ENCODE measurements around the gene ATP11C.
"Not testable (repeated sequence)": the region's sequence is repeated elsewhere in the genome, so short reads cannot be mapped to it uniquely, and the experiment has no call there.

The ATP11C gene

DNA sequence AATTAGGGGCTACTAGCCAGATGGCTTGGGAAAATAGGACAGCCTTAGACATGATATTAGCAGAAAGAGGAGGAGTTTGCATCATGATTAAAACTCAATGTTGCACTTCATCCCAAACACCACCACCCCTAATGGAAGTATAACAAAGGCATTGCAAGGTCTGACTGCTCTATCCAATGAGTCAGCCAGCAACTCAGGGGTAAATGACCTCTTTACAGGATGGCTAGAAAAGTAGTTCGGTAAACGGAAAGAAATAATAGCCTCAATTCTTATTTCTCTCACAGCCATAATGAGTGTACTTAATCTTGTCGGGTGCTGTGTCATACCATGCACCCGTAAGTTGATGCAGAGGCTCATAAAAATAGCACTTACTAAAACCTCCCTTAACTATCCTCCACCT, 76.0 kb downstream of the ATP11C start:
- DNase-seq (ENCODE audit: low read depth), result not testable (repeated sequence)

DNA sequence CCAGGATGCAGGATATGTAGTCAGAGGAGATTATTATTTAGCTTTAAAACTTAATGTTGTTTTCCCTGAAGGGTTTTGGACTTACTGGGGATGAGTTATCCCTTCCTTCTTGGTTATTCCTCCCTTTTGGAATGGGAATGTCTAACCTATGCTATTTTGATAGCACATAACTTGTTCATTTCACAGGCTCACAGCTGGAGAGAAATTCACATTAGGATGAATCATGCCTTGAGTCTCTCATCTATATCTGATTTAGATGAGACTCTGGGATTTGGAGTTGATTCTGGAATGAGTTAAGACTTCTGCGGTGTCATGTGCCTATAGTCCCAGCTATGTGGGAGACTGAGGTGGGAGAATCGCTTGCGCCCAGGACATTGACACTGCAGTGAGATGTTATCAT, 81.1 kb downstream of the ATP11C start:
- no peak for DNase-seq (ENCODE audit: low read depth)

DNA sequence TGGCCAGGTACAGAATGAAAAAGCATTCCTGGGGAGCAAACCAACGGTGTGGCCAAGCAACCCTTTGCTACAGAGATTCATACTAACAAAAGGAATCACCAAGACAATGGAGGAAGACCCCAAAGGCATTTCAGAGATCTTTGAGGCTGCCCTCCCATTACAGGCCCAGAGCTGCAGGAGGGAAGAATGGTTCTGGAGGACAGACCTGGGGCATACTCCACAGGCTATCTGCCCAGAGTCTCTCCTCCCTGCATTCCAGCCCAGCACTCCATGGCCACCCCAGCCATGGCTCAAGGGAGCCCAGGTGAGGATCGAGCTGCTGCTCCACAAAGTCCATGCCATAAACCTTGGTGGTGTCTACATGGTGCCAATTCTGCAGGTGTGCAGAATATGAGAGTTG, 81.9 kb downstream of the ATP11C start:
- DNase-seq (ENCODE audit: low read depth), result no peak

DNA sequence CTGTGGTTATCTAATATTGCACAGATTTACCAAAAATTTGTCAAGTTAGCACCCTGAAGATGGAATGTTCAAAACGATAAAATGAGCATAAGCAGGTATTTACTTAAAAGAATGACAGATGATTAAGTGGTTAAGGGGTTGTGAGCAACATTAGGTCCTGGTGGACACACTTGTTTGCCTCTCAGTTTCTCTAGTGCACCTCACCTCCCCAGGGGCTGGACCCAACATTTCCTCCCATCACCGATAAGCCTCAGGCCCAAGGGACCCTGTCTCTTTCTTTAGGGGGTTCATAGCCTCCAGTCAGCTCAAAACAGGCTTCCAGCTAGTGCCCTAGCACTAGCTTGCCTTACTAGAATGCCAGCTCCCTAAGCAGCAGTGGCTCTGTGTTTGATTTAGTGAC, 88.0 kb downstream of the ATP11C start:
- no peak for DNase-seq (ENCODE audit: low read depth)

DNA sequence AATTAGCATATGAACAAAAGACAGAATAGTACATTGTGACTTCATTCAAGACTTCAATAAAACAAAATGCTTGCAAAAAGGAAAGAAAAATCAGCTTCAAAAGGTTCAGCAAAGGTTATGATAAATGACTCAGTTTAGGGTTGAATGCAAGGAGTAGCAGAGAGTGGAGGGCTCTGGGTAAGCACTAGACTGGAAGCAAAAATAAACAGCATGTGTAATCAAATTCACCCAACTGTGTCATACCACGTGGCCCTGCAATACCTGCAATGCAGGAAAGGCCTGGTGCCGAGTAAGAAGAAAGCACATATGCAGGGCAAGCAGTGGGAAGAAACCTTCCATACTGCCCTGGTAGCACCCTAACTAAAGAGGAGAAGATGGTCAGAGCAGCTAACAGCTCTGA, 88.7 kb downstream of the ATP11C start:
- no peak for DNase-seq (ENCODE audit: low read depth)

DNA sequence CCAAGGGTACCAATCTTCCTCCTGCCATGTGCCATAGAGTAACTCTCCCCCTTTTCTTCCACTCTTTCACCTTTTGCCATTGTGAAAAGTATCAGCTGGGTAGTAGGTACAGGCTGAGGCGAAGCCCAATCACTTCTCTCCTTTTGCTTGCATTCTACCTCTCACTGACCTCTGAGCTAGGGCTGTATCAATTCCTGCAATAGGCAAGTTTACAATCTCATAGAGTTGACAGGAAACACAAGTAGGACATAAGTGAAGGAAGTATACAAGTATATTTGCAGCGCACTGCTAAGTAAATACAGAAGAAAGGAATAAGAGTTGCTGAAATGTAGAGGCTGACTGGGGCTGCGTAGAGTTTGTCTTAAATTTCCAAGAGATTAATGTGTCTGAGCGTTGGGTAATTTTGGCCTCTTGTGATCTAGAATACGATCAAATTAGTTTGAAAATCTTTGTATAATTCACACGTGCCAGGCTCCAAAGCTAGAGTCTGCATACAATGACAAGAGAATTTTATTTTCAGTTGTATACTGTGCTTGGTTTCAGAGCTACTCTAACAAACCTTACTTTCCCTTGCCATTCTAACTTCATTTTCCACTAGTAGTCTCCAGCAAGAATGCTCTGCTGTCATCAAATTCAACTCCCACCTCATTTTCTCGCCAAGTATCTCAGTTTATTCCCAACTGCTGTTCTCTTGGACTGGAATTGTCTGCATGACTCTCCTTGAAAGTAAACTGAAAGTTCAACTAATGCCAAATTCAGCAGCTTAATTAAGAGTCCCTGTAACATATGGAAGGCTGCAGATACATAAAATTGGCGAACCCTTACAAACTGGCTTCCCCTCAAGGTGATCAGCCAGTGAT, 90.3 kb downstream of the ATP11C start:
- DNase-seq (ENCODE audit: low read depth), result no peak

DNA sequence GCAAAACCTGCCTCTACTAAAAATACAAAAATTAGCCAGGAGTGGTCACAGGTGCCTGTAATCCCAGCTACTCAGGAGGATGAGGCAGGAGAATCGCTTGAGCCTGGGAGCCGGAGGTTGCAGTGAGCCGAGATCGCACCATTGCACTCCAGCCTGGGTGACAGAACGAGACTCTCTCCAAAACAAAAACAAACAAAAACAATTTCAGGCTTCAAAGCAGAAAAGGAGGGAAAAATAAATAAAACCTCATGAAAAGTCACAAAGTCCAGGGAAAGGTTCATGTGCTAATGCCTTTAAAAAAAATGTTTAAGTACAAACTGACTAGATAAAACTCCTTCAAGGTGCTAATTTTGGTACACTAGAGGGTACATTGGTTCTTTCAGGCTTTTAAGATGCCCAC, 96.5 kb downstream of the ATP11C start:
- not testable (repeated sequence) for DNase-seq (ENCODE audit: low read depth)

DNA sequence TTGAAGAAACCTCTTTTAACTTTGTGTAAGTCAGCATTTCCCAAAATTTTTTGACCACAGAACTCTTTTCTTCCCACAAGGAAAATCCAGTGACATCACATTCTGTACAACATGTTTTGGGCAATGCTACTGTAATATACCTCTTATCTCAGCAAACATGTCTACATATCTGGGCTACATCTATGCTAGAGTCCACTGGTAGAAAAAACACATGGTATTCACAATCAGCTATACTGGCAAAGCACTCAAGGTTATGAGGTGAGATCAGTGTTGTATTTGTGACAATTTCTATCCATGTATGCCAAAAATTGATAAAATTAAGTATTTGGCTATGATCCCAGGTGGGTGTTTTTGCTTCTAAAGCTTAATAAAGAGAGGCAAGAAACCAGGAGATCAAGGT, 98.0 kb downstream of the ATP11C start:
- no peak for DNase-seq (ENCODE audit: low read depth)

DNA sequence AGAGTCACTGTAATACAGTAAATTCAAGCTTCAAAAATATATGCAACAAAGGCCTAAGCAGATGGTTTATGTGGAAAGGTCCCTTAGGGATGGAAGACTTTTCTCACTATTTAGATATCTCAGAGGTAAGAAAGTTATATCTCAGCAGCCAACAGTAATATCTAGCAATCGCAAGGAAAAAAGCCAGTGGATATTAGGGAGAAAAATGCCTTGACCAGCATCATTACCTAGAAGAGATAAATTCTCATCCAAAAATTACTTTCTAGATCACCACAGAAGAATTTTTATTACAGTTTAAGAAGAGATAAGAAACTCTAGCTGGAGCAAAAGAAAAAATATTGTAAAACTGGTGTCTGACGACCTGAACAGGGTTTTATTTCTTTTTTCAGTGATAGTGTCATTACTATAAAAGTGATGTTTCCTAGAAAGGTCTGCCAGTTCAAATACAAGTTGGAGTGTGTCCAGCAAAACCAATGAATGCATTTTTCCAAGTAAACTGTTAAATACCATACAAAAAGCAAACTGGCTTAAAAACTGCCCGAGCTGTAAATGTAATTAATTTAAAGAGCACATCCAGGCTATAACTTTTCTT, 100.0 kb downstream of the ATP11C start:
- no peak for DNase-seq (ENCODE audit: low read depth)

DNA sequence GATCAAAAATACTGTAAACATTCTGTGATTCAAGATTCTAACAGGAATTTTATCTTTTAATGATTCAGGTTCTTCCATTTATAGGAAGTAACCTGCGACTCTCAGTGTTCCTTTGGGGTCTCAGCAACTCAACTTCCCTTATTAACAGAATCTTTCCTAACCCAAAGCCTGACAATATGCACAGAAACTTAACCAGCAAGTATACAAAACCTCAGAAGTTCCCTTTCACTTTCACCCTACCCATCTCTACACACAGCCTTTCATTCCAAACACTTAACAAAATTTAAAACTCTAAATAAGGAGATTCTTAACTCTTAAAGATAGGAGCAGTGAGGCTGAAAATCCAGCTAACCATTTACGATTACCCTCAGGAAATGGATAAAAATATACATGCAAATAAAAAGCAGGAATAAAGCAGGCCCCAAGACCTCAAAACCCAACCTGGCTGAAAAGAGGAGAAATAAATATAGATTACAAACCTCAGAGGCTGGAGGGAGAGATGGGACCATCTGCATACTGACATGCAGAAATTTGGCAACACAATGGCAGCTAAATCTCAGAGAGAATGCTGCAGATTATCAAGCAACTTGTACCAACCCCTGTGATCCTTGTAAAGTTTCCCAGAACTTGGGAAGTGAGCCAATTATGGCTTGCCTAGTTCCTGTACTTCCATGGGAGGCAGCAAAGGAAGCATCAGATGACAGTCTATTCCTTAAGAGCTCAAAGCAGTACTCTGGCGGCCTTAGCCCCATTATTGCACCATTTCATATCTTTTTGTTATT, 101.0 kb downstream of the ATP11C start:
- no peak for DNase-seq (ENCODE audit: low read depth)

DNA sequence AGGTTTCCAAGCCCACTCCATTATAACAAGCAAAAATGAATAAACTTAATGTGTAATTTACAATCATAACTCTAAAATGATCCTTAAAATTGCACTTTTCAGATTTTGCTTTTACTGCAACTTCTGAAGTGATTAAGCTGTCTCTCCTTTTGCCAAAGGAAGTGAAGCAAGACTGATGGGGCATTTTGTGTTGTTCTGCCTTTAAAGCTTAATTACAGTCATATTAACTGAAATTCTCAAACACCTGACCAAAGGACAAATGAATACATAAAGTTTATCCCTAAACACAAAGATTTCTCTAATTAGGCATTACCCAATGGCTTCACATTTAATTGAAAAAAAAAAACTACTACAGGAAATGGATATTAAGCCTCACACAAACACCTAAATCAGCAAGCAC, 101.8 kb downstream of the ATP11C start:
- no peak for DNase-seq (ENCODE audit: low read depth)

DNA sequence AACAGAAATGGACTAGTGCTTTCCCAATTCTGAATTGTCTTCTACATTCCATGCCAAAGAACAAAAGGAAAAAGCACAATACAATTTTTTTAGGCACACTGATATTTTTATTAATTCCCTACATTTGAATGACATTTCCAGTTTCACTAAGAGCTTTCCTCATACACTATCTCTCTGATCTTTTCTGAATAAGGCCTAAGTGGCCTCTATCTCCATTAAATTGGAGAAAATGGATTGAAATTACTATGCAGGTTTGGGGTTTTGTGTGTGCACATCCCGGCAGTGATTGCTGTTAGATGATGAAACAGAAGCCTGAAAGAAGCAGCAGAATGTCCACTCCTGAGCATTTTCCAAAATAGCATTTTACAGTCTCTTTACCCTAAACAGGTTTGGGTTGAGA, 104.0 kb downstream of the ATP11C start:
- no peak for DNase-seq (ENCODE audit: low read depth)

DNA sequence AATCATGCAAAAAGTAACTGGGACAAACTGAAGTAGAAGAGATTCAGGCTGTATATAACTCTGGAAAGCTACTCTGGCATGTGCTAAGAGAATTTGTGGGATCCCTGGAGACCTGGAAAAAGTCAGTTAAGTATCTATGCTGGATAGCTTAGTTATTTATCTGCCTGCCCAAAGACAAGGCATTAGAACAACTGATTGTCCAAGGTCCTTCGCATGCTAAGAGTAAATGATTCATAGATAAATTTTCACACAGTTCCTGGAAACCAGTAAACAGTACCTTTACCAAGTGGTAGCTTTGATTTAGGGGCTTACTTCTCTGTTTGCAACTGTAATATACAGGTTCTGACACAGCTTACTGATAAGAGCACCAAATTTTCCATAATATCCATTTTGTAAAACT, 104.8 kb downstream of the ATP11C start:
- DNase-seq (ENCODE audit: low read depth), result no peak

DNA sequence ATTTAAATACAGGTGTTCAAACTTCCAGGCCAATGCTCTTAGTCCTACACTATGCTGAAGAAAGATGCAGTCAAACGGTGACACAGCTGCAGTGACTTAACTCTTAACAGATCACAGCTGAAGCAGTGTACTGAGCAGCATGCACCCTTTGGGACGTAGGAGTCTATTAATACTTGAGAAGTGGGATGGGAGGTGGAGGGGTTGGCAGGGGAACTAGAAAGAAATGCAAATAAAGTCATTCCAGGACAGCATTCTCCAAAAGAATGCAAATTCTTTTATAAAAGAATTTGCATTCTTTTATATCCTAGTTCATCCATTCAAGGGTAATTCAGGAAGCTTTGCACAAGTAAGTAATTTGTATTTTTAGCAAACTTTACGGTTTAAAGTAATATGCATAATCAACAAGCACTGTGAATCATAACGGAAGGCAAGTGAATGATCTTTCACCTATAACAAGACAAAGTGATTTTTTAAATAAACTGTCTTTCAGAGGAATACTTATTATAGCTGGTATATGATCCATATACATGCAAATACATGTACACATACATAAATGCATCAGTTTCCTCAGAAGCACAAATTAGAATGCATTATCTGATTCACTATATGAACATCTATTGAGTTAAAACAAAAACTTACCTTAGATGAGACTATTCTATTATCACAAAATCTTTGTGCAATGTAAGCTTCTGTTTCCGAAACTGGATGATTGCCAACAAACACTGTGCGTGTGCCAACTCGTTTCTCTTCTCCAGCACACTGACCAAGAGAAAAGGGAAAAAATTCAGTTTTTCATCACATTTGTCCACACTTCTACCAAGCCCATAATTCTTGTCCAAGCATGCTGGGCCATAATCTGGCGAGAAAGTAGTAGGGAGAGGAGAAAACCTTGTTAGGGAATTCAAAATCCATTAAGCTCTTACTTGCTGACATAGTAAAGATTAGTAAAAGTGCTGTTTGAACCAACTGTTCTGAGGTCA, 106.5 kb downstream of the ATP11C start:
- DNase-seq (ENCODE audit: low read depth), result no peak

DNA sequence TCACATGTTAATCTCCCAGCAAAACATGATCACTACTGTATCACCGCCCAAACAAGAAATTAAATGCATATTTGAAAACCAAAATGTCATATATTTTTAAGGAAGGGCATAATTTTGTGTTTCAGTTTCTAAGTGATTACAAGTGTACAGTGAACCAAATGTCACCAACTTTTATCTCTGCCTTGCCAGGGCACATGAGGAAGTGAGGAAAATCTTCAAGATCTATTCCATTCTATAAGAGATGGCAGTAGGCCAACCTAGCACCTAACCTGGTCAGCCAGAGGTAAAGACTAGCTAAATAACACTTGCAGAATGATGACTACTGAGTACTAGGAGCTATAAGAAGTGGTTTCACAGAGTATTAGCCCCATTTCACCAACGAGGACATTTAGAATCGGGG, 107.2 kb downstream of the ATP11C start:
- no peak for DNase-seq (ENCODE audit: low read depth)

DNA sequence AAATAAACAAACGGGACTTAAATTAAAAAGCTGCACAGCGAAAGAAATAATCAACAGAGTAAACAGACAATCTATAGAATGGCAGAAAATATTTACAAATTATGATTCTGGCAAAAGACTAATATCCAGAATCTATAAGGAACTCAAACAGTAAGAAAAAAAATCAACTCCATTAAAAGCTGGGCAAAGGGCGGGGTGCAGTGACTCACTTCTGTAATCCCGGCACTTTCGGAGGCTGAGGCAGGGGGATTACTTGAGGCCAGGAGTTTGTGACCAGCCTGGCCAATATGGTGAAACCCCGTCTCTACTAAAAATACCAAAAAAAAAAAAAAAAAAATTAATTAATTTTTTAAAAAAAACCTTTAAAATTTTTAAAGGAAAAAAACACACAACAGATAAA, 109.0 kb downstream of the ATP11C start:
- no peak for DNase-seq (ENCODE audit: low read depth)

DNA sequence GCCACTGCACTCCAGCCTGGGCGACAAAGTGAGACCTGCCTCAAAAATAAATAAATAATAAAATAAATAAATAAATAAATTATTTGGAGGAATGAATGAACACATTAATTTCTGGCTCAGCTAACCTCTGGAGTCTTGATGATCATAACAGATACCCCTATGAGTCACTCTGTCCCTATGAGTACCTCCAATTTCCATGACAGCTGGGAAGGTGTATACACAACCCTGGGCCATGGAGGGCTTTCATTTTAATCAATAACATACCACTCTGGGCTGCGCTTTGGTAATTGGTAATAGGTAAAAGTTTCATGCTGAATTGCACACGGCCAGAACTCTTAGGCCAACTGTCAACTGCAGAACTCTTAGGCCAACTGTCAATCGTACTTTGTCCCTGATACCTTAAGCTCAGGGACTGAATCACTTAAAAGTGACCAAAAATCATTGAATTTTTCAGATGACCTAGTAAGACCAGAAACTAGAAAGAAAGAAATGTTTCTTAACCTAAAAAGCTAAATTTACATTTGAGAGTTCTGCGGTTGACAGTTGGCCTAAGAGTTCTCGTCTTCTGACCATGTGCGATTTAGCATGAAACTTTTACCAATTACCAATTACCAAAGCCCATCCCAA, 112.4 kb downstream of the ATP11C start:
- DNase-seq (ENCODE audit: low read depth), result no peak

DNA sequence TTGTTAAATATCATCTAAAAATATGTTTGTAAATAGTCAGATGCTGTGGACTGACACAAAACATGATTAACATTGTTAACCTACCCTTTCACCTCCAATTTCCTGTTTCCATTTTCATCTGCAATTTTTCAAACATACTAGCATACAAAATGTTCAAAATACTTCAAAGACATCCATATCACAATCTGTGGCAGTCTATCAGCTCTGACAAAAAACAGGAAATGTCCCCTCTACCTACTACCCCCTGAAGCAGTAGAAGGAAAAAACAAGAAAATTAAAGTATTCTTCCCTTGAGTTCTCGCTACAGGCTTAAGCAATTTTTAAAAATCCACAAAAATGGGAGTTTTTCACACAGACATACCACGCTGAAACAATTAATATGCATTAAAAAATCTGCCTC, 116.6 kb downstream of the ATP11C start:
- no peak for DNase-seq (ENCODE audit: low read depth)

DNA sequence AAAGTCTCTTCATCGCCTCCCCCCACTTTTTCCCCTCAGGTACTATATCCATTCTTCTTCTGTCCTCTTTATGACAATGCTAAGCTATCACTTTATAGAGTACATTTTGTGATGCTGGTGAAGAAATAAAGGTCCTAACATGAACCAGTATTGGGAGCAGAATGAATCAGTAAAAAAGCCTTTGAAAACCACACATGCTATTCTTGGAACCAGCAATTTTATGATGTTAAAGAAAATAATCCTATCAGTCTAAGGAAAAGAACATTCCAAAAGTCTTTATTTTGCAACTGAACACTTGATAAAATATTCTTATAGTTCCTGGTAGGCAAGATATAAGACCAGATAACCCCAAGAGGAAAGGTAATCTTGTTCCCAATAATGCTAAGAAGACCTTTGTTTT, 117.1 kb downstream of the ATP11C start:
- no peak for DNase-seq (ENCODE audit: low read depth)

DNA sequence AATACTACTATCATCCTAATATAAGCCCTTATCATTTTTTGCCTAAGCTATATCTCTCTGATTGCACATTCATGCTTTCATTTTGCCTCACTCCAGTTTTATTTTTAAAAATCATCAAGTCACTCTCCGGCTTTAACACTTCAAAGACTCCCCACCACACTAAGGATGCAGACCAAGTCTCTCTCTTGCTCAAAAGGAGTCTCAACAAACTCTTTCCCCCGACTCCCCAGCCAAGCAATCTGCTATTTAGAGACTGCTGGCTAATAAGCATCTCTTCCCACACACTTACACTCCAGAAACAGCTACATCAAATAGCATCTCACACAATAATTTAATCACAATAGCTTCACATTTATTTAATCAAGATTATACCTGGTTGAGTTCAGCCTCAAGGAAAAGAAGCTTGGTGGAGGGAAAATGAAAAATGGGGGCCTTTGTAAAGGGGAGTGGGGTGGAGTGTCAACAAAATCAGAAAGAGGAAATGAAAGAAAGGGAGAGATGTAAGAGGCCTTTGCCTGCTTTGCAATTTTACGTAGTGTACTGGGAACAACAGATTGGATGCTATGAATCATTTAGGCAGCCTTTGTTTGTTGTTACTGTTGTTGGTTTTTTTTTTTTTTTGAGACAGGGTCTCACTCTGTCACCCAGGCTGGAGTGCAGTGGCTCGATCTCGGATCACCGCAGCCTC, 120.8 kb downstream of the ATP11C start:
- no peak for DNase-seq (ENCODE audit: low read depth)

DNA sequence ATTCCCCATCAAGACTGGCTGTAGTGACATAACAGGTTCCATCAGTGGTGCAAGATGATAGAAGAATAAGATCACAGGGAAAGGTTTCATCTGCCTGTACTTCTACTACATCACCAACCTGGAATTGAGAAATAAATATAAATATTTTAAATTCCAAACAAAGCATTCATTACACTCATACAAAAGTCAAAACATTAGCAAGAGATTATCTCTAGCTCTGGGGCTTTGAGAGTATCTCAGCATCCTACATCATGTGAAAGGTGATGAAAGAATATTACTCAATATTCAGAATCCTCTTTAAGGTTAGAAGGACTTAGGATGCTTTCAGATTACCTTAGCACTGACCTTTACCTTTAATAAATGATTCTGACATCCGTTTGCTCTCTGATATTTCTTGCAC, 128.4 kb downstream of the ATP11C start:
- no peak for DNase-seq (ENCODE audit: low read depth)
